Body of pancreas (tissue), 4 donors: ENCODE results near the gene CEP112. TPM values are rescaled to one million over a fixed set of nuclear protein-coding genes. Genes with fewer than 3 reads are reported as not detected.

Experiments used
- ATAC-seq: fragments of 150-250 bp; one replicate; pipeline ENCODE4 v1.9.1; 2016
- DNase-seq, 4 donors: peaks; one replicate each; pipeline ENCODE4 v3.0.0-alpha.2; 2019
- H3K27ac ChIP-seq, 4 donors: fragments of 200-600 bp; sonication (generic); 1 replicate in 3 of 4; 2 replicates in 1 of 4; pipeline versions ENCODE4 v1.5.1 to v1.6.1; 2016 to 2019; ENCODE audit warnings: mild to moderate bottlenecking in 1 of 4, mixed read lengths in 1 of 4, moderate library complexity in 1 of 4
- H3K27me3 ChIP-seq, 2 donors: fragments of 200-600 bp; sonication (generic); one replicate each; pipeline ENCODE4 v1.6.0; 2016; ENCODE audit warnings: mild to moderate bottlenecking in 1 of 2
- H3K36me3 ChIP-seq, 2 donors: fragments of 200-600 bp; sonication (generic); replicated peaks in 1 of 2; 2 replicates each; pipeline ENCODE4 v1.5.1; 2016; ENCODE audit warnings: low read depth in 2 of 2; ENCODE audit not compliant: insufficient read depth in 1 of 2
- H3K4me1 ChIP-seq: fragments of 200-600 bp; sonication (generic); one replicate; pipeline ENCODE4 v1.6.0; 2016
- H3K4me3 ChIP-seq, 2 donors: fragments of 200-600 bp; sonication (generic); 1 replicate in 1 of 2; 2 replicates in 1 of 2; pipeline ENCODE4 v1.5.1; 2016 to 2019
- H3K9me3 ChIP-seq, 3 donors: fragments of 200-600 bp; sonication (generic); 1 replicate in 2 of 3; 2 replicates in 1 of 3; pipeline ENCODE4 v1.5.1; 2016
- POLR2A ChIP-seq, 3 donors: fragments of 450-650 bp; IDR thresholded peaks; one replicate each; pipeline ENCODE4 v1.6.1; 2016; ENCODE audit warnings: antibody characterized with exemption in 3 of 3, mild to moderate bottlenecking in 2 of 3
- WGBS, 2 donors: methylation state at CpG; one replicate each; pipeline ENCODE4 v1.1.5; 2017; 5-methylcytosine and 5-hydroxymethylcytosine counted together
- intact Hi-C: fragments of 100-400 bp; cut with DNase I; formaldehyde crosslinking; loops from one replicate; pipeline ENCODE4 v1.15.1; 2023
- total RNA-seq, 2 donors: library from RNA; depleted of rRNA; stranded (reverse); fragments of >200 nt; gene quantifications; one replicate each; pipeline ENCODE4 v1.1.0, GENCODE V29; 2016
- TF ChIP-seq, protein P1 (sequence below), 7 experiments: fragments of 450-650 bp in 4 of 7; fragments of 200-600 bp in 3 of 7; sonication (generic) in 3 of 7; IDR thresholded peaks; one replicate each; pipeline ENCODE4 v1.5.1; 2016 to 2019; ENCODE audit warnings: antibody characterized with exemption in 7 of 7

Gene CEP112
- total RNA-seq, 2 donors from 2014 or later: 5.2 to 10.2 TPM

DNA sequence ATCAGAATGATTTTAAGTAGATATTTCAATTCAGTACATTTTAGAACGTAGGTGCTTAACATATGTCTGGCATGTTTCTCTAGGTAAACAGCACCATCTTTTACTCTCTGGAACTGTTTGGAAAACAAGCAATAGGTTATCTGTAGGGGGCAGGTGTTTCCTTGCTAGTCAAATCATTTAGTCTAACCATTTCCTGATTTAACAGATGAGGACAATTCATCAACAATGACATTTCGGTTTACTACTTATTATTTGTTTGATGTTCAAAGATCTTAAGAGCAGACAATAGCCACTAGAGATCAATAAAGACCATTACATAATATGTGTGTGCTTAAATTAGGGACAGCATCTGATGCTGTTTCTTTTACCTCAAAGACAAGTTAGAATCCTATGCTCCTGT is 173.1 kb downstream of the CEP112 start:
- H3K36me3 ChIP-seq: no peaks in the 10 kb centered on the region
- H3K9me3 ChIP-seq: peaks cover 0 to under 1% (median 0%) of the 10 kb centered on the region in 3 donors
- ATAC-seq: no peak
- TF ChIP-seq POLR2A (IDR thresholded peaks at IDR 0.05): no peak
- TF ChIP-seq, protein P1, sequence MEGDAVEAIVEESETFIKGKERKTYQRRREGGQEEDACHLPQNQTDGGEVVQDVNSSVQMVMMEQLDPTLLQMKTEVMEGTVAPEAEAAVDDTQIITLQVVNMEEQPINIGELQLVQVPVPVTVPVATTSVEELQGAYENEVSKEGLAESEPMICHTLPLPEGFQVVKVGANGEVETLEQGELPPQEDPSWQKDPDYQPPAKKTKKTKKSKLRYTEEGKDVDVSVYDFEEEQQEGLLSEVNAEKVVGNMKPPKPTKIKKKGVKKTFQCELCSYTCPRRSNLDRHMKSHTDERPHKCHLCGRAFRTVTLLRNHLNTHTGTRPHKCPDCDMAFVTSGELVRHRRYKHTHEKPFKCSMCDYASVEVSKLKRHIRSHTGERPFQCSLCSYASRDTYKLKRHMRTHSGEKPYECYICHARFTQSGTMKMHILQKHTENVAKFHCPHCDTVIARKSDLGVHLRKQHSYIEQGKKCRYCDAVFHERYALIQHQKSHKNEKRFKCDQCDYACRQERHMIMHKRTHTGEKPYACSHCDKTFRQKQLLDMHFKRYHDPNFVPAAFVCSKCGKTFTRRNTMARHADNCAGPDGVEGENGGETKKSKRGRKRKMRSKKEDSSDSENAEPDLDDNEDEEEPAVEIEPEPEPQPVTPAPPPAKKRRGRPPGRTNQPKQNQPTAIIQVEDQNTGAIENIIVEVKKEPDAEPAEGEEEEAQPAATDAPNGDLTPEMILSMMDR (IDR thresholded peaks at IDR 0.05): no peak
- no peaks in the 10 kb centered on the region for H3K27me3 ChIP-seq
- DNase-seq: no peak
- H3K4me3 ChIP-seq: no peak overlapping the region
- H3K4me1 ChIP-seq: no peaks in the 10 kb centered on the region
- intact Hi-C loops: no loop called here
- 31% methylated on average over 2 of the region's 2 CpGs for WGBS, 2 donors
- no peak overlapping the region for H3K27ac ChIP-seq

DNA sequence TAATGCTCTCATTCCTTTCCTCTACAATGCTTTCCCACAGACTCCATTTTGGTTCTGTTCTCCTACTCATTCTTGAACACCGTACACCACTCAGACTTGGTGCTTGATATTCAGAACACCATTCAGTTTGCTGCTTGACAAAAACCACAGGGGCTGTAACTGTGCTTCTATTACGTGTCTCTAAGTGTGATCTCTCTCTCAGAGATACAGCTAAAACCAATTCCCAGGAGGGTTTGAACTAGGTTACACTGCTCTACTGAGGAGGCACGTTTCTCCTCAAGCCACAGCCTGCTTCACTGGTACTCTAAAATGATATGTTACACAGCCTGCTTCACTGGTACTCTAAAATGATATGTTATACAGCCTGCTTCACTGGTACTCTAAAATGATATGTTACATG is 175.7 kb downstream of the CEP112 start:
- H3K4me3 ChIP-seq: no peak overlapping the region
- H3K4me1 ChIP-seq: no peaks in the 10 kb centered on the region
- WGBS, 2 donors: 63 to 64% methylated on average over 3 of the region's 3 CpGs
- H3K27me3 ChIP-seq: no peaks in the 10 kb centered on the region
- DNase-seq (no peak), ATAC-seq (no peak)
- H3K36me3 ChIP-seq: no peaks in the 10 kb centered on the region
- TF ChIP-seq, protein P1 (IDR thresholded peaks at IDR 0.05): no peak
- TF ChIP-seq POLR2A (IDR thresholded peaks at IDR 0.05): no peak
- no peaks in the 10 kb centered on the region for H3K9me3 ChIP-seq
- intact Hi-C loops: no loop called here
- no peak overlapping the region for H3K27ac ChIP-seq

DNA sequence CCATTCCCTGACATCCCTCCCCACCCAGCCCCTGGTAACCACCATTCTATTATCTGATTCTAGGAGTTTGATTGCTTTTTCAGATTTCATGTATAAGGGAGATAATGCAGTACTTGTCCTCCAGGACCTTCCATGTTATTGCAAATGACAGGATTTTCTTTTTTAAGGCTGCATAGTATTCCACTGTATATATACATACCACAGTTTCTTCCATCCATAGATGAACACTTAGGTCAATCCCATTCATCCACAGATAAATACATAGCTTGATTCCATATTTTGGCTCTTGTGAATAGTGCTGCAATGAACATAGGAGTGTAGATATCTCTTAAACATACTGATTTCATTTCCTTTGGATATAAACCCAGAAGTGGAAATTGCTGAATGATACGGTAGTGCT is 183.3 kb downstream of the CEP112 start:
- no peaks in the 10 kb centered on the region for H3K9me3 ChIP-seq
- 0 to 48% methylated on average over 1 of the region's 1 CpG for WGBS, 2 donors
- intact Hi-C loops: no loop called here
- H3K27me3 ChIP-seq: no peaks in the 10 kb centered on the region
- H3K36me3 ChIP-seq: no peaks in the 10 kb centered on the region
- H3K27ac ChIP-seq: no peak overlapping the region
- no peak for ATAC-seq
- TF ChIP-seq, protein P1 (IDR thresholded peaks at IDR 0.05): no peak
- TF ChIP-seq POLR2A (IDR thresholded peaks at IDR 0.05): no peak
- H3K4me1 ChIP-seq: no peaks in the 10 kb centered on the region
- no peak overlapping the region for H3K4me3 ChIP-seq
- DNase-seq: no peak

DNA sequence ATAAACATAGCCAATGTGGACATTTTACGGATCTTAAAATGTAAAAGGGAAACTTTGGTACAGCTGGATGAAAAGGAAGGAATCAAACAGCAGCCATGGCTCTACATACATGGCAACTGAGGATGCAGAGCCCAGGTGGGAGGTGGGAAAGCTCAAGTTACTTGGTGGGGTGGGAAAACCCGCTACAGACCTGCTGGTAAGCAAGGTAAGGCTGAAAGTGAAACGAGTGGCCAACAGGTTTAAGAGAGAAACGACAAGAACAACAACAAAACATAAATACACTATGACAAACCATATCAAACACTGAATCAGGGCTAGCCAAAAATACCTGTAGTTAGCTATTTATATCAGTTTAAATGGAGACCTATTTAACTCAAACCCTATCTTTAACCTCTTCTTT is 185.3 kb downstream of the CEP112 start:
- DNase-seq: no peak
- WGBS, 2 donors: 84 to 86% methylated on average over 4 of the region's 4 CpGs
- intact Hi-C loops: no loop called here
- Histone ChIP-seq H3K36me3 (no peaks in the 10 kb centered on the region), H3K27ac (no peak overlapping the region), H3K4me1 (no peaks in the 10 kb centered on the region), H3K27me3 (no peaks in the 10 kb centered on the region), H3K4me3 (no peak overlapping the region), H3K9me3 (no peaks in the 10 kb centered on the region)
- no peak for TF ChIP-seq POLR2A (IDR thresholded peaks at IDR 0.05)
- TF ChIP-seq, protein P1 (IDR thresholded peaks at IDR 0.05): no peak
- ATAC-seq: no peak

DNA sequence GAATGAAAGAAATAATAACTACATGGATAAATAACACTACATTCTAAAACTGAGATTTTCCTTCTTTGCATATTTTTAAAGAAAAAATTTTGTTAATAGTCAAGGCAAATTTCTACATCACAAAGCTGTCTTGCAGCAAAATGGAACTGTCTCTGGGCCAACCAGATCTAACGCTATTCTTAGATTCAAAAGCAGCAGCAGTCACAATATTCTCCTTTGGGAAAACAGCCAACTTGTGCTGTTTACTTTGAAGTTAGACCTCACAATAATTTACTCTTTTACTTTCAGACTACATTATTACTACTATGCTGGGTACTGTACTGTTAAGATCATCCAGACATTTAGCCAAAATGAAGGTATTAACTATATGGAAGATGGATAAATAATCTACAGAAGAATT is 189.1 kb downstream of the CEP112 start:
- ATAC-seq: no peak
- no peaks in the 10 kb centered on the region for H3K27me3 ChIP-seq
- TF ChIP-seq, protein P1 (IDR thresholded peaks at IDR 0.05): no peak
- no peak for TF ChIP-seq POLR2A (IDR thresholded peaks at IDR 0.05)
- H3K27ac ChIP-seq: no peak overlapping the region
- H3K9me3 ChIP-seq: no peaks in the 10 kb centered on the region
- intact Hi-C loops: no loop called here
- WGBS, 2 donors: 32 to 33% methylated on average over 1 of the region's 1 CpG
- H3K4me3 ChIP-seq: no peak overlapping the region
- no peak for DNase-seq
- no peaks in the 10 kb centered on the region for H3K4me1 ChIP-seq
- no peaks in the 10 kb centered on the region for H3K36me3 ChIP-seq
